H1 (cell line): ENCODE results near the gene ERFE. TPM values are rescaled to one million over a fixed set of nuclear protein-coding genes. Genes with fewer than 3 reads are reported as not detected.

Experiments used
- CEBPB ChIP-seq: IDR thresholded peaks from 2 replicates; pipeline ENCODE4 v1.6.1; 2012; ENCODE audit warnings: low read depth, low read length
- HDAC2 ChIP-seq, 2 experiments: fragments of 300-600 bp in 1 of 2; sonication (generic) in 1 of 2; IDR thresholded peaks; 2 replicates each; pipeline ENCODE4 v1.6.1; 2011 to 2012; ENCODE audit warnings: low read depth in 2 of 2, low read length in 2 of 2, mild to moderate bottlenecking in 2 of 2, moderate library complexity in 2 of 2, borderline replicate concordance in 1 of 2, inconsistent platforms in 1 of 2
- SIRT6 ChIP-seq: IDR thresholded peaks from one replicate; pipeline ENCODE4 v1.7.1; 2012; ENCODE audit warnings: low read length, inconsistent platforms
- polyA plus RNA-seq, 7 experiments: library from polyadenylated mRNA; depleted of rRNA in 3 of 7; stranded (reverse) in 5 of 7; unstranded in 2 of 7; fragments of >200 nt in 5 of 7; fragments of 200-250 nt in 2 of 7; gene quantifications; 1 replicate in 5 of 7; 2 replicates in 1 of 7; 4 replicates in 1 of 7; pipeline versions ENCODE4 v1.2.1 to v1.2.3, GENCODE V29; 2011 to 2013; ENCODE audit warnings: missing spikeins in 2 of 7, mixed read lengths in 2 of 7
- total RNA-seq: library from RNA; stranded (reverse); fragmentation: NEBNext Ultra II Directional; extraction: Animal tissue kit (Norgen Biotek cat#: 25700); gene quantifications from 2 replicates; pipeline ENCODE4 v1.2.1, GENCODE V29; 2021

ERFE gene
- total and polyA plus RNA-seq, 2 of the 8 experiments (the other 6 are each of a cell fraction or from before 2014, with no cell fraction given), result 2.5 to 3.6 TPM

DNA sequence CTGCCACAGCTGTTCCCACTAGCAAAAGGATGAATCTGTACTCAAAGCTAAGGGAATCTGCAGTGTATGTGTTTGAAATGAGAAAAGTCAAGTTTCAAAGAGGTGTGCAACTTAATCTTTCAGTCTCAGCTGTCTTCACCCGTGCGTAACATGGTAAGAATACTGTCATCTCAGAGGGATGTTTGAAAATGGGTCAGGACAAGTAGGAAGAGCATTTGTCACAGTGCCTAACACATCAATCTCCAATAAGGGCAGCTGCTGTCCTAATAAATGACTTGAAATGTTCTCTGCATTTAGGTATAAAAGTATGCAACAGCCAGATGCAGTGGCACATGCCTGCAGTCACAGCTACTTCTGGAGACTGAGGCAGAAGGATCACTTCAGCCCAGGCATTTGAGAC is 31.7 kb downstream of the ERFE start (continued):
- TF ChIP-seq CEBPB, result no peak
- no peak for TF ChIP-seq HDAC2 (IDR thresholded peaks at IDR 0.05; ENCODE audit: borderline replicate concordance in 1 of 2, low read depth in 2 of 2, low read length in 2 of 2)
- no peak for TF ChIP-seq SIRT6
